ENCODE results near the gene GPT2.
"Not testable (repeated sequence)": the region's sequence is repeated elsewhere in the genome, so short reads cannot be mapped to it uniquely, and the experiment has no call there.

The GPT2 gene

DNA sequence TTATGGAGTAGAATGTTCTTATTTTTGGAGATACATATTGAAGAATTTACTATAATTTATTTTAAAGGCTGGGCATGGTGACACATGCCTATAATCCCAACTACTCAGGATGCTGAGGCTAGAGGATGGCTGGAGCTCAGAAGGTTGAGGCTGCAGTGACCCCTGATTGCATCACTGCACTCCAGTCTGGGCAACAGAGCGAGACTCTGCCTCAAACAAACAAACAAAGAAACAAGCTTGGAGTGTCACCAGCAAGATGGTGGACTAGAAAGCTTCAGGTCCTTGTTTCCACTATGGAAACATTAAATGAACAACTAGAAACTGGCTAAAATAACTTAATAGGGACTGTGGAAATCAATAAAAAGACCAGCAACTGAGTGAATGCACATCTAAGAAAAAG lies 17.9 kb upstream of the GPT2 start:
- DNase-seq (ENCODE audit: low read depth) = no peak

GRCh38 chr16:46867486-46867885 lies 16.7 kb upstream of the GPT2 start:
- DNase-seq (ENCODE audit: low read depth) = not testable (repeated sequence)

GRCh38 chr16:46868891-46869290 lies 15.3 kb upstream of the GPT2 start:
- DNase-seq (ENCODE audit: low read depth) = not testable (repeated sequence)

GRCh38 chr16:46871597-46871996 lies 12.6 kb upstream of the GPT2 start:
- DNase-seq (ENCODE audit: low read depth) = no peak

GRCh38 chr16:46873201-46873600 lies 11.0 kb upstream of the GPT2 start:
- DNase-seq (ENCODE audit: low read depth) = no peak

GRCh38 chr16:46875243-46875642 lies 8.9 kb upstream of the GPT2 start:
- DNase-seq (ENCODE audit: low read depth) = no peak

DNA sequence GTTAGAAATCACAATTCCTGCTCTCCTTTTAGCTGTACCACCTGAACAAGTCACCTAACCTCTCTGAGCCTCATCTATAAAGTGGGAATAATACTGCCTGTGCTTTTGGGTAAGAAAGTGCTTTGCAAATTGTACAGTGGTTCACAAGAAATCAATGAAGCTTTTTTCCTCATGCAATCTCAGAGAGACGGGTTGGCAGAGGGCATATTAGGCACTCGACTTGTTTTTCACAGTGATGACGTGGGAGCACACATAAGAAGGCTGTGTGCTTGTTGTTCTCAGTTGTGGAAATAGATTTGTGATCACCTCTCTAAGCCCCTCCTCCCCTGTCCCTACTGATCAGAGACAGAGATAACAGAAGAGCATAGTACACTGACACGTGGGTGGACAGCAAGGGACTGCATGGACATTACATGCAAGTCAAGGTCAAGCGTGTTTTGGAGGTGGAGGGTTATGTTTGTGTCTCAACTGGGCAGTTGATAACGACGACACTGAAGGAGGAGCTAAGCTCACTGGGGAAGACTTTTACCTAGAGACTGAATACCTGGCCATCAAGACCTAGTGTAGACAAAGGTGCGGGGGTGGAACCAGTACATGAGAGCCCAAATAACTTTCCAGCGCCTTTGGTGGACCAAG lies 1.7 kb upstream of the GPT2 start:
- no peak for DNase-seq (ENCODE audit: low read depth)

DNA sequence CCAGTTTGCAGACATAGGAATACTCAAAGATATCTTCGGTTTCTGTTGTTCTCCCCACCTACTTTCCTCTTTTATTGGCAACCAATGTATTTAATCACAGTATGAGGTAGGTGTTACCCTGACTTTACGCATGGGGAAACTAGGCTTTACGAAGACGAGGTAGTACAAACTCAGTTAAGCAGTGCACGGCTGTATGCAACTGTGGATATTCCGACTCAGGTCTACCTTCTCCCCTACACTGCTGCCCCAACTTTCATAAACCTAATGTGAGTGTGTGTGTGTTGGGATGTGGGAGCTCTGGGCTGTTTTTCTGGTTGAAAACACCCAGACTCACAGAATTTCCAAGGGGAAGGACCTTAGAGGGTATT lies 1.2 kb upstream of the GPT2 start:
- DNase-seq (ENCODE audit: low read depth) = no peak

GRCh38 chr16:46883353-46883689 lies 841 bp upstream of the GPT2 start:
- DNase-seq (ENCODE audit: low read depth) = no peak

- DNase-seq (ENCODE audit: low read depth) = peak; percentile 11
These were observed 541 bp downstream of the GPT2 start for GRCh38 chr16:46884513-46885293.

- peak; percentile 7 for DNase-seq (ENCODE audit: low read depth)
These were observed 2.0 kb downstream of the GPT2 start for GRCh38 chr16:46885960-46886763.

GRCh38 chr16:46886764-46887523 lies 2.8 kb downstream of the GPT2 start:
- DNase-seq (ENCODE audit: low read depth) = no peak

- DNase-seq (ENCODE audit: low read depth) = no peak
These were observed 3.3 kb downstream of the GPT2 start for GRCh38 chr16:46887524-46887854.

DNA sequence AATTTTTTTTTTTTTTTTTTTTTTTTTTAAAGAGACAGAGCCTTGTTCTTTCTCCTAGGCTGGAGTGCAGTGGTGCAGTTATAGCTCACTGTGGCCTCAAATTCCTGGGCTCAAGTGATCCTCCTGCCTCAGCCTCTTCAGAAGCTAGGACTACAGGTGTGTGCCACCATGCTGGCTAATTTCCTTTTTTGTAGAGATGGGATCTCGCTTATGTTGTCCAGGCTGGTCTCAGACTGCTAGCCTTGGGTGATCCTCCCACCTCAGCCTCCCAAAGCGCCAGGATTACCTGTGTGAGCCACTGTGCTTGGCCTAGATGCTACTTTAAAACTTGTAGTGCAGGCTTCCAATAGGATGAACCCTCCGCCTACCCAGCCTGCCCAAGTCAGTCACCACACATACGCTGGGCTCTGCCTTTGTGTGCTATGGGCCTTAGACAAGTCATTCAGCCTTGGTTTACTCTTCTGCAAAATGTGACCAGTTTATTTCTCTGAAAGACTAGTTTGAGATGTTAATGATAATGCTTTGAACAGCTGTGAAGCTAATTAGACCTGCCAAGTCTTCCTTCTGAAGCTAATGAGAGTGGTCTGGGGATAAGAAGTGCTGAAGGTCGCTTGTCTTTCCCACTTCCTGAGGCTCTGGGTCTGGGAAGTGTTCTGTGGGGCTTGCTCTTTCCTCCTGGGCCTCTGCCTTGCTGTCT lies 5.2 kb downstream of the GPT2 start:
- DNase-seq (ENCODE audit: low read depth) = no peak

- no peak for DNase-seq (ENCODE audit: low read depth)
These were observed 5.8 kb downstream of the GPT2 start for GRCh38 chr16:46889942-46890300.

- DNase-seq (ENCODE audit: low read depth) = no peak
These were observed 7.7 kb downstream of the GPT2 start for GRCh38 chr16:46891910-46892309.

GRCh38 chr16:46894036-46894672 lies 10.0 kb downstream of the GPT2 start:
- DNase-seq (ENCODE audit: low read depth) = no peak

GRCh38 chr16:46895399-46896313 lies 11.5 kb downstream of the GPT2 start:
- DNase-seq (ENCODE audit: low read depth) = no peak

- DNase-seq (ENCODE audit: low read depth) = no peak
These were observed 12.3 kb downstream of the GPT2 start for GRCh38 chr16:46896314-46896968.

DNA sequence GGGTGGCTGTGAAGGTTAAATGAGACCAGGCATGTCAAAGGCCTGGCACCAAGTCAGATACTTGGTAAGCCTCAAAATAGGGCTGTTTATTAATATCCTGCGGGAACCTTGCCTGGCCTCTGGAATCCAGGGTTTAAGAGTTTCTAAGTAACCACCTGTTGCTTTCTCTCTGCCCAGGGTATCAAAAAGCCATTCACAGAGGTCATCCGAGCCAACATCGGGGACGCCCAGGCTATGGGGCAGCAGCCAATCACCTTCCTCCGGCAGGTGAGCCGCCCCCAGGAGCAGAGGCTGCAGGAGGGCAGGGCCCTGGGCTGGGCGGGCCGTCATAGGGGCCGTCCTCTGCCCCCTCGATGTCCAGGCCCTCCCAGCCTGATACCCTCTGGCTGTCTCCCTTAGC lies 13.3 kb downstream of the GPT2 start:
- DNase-seq (ENCODE audit: low read depth) = no peak

Data from EH (cell line).